ENCODE data around the gene TBC1D9. TPM values are rescaled to one million over a fixed set of nuclear protein-coding genes. Genes with fewer than 3 reads are reported as not detected.

The TBC1D9 gene
- total RNA-seq, 4 donors from 2014 or later: 1.5 to 3.5 (median 2.2) TPM

GRCh38 chr4:140720387-140721304 lies 35.5 kb downstream of the TBC1D9 start:
- Histone ChIP-seq H3K9me3 (no peaks in the 10 kb centered on the region), H3K27ac (peak overlapping the region in 3 of 4 donors; percentile 9 to 31 (median 16)), H3K4me3 (peak overlapping the region in 2 of 4 donors; percentile 2 to 16), H3K36me3 (no peaks in the 10 kb centered on the region), H3K4me1 (no peaks in the 10 kb centered on the region), H3K27me3 (no peaks in the 10 kb centered on the region)
- TF ChIP-seq CTCF (IDR thresholded peaks at IDR 0.05 in 4 of 5, conservative IDR thresholded peaks at IDR 0.05 in 1 of 5) (no peak), POLR2A (IDR thresholded peaks at IDR 0.05) (no peak)
- ATAC-seq: no peak
- intact Hi-C loops (cut with DNase I; ENCODE audit: low total_unique reads) (no loop called here), in situ Hi-C loops (cut with MboI; ENCODE audit: low sequenced_read_pairs in 4 of 4) (no loop called here)
- DNase-seq: no peak

DNA sequence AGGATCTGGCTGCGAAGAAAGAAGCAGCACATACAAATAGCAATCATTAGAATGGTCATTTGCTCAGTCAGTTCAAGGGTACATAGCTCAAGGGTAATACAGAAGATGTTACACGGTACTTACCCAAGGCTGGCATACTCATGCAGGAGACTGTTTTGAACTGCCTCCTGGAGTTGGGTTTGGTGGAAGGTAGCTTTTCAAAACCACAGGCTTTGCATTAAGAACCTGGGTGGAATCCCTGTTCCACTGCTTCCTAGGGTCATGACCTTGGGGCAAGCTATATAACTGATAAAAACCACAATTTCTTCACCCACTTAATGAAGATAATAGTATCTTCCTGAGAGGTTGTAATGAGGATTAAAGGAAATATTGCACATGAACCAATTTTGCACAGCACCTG lies 36.5 kb downstream of the TBC1D9 start:
- no peaks in the 10 kb centered on the region for H3K9me3 ChIP-seq
- in situ Hi-C loops (cut with MboI; ENCODE audit: low sequenced_read_pairs in 4 of 4): no loop called here
- no peaks in the 10 kb centered on the region for H3K27me3 ChIP-seq
- ATAC-seq: no peak
- H3K4me1 ChIP-seq: no peaks in the 10 kb centered on the region
- intact Hi-C loops (cut with DNase I; ENCODE audit: low total_unique reads): no loop called here
- H3K27ac ChIP-seq: no peak overlapping the region
- no peaks in the 10 kb centered on the region for H3K36me3 ChIP-seq
- H3K4me3 ChIP-seq: no peak overlapping the region
- TF ChIP-seq CTCF (IDR thresholded peaks at IDR 0.05 in 4 of 5, conservative IDR thresholded peaks at IDR 0.05 in 1 of 5) (no peak), POLR2A (IDR thresholded peaks at IDR 0.05) (no peak)
- DNase-seq: no peak

GRCh38 chr4:140719022-140719421 lies 37.2 kb downstream of the TBC1D9 start:
- Histone ChIP-seq H3K36me3 (no peaks in the 10 kb centered on the region), H3K4me1 (no peaks in the 10 kb centered on the region), H3K27me3 (no peaks in the 10 kb centered on the region), H3K27ac (no peak overlapping the region), H3K4me3 (no peak overlapping the region), H3K9me3 (no peaks in the 10 kb centered on the region)
- in situ Hi-C loops (cut with MboI; ENCODE audit: low sequenced_read_pairs in 4 of 4): no loop called here
- no peak for ATAC-seq
- no peak for DNase-seq
- TF ChIP-seq POLR2A (IDR thresholded peaks at IDR 0.05) (no peak), CTCF (IDR thresholded peaks at IDR 0.05 in 4 of 5, conservative IDR thresholded peaks at IDR 0.05 in 1 of 5) (no peak)
- intact Hi-C loops (cut with DNase I; ENCODE audit: low total_unique reads): no loop called here

GRCh38 chr4:140718241-140718952 lies 37.8 kb downstream of the TBC1D9 start:
- intact Hi-C loops (cut with DNase I; ENCODE audit: low total_unique reads): no loop called here
- H3K27ac ChIP-seq: no peak overlapping the region

More at GRCh38 chr4:140718241-140718952, 37.8 kb downstream of the TBC1D9 start:
- no peaks in the 10 kb centered on the region for H3K36me3 ChIP-seq
- H3K4me3 ChIP-seq: no peak overlapping the region
- H3K9me3 ChIP-seq: no peaks in the 10 kb centered on the region
- no peaks in the 10 kb centered on the region for H3K4me1 ChIP-seq
- DNase-seq (no peak), ATAC-seq (no peak)
- TF ChIP-seq CTCF (IDR thresholded peaks at IDR 0.05 in 4 of 5, conservative IDR thresholded peaks at IDR 0.05 in 1 of 5) (no peak), POLR2A (IDR thresholded peaks at IDR 0.05) (no peak)
- H3K27me3 ChIP-seq: no peaks in the 10 kb centered on the region
- in situ Hi-C loops (cut with MboI; ENCODE audit: low sequenced_read_pairs in 4 of 4): no loop called here
